SK-MEL-5 (cell line): ENCODE measurements around the gene TST. TPM values are rescaled to one million over a fixed set of nuclear protein-coding genes. Genes with fewer than 3 reads are reported as not detected.

Experiments used
- DNase-seq: peaks from one replicate; pipeline ENCODE4 v3.0.0-alpha.2; 2016; ENCODE audit warnings: low read depth, low spot score
- in situ Hi-C: cut with HindIII; loops from 2 replicates; pipeline ENCODE4 v1.10.0; 2016; ENCODE audit warnings: low sequenced_read_pairs, high pct_unique_total_duplicates, low pct_unique_long_range_greater_than_20kb
- total RNA-seq: library from RNA; depleted of rRNA; stranded (reverse); fragments of >200 nt; shearing (Covaris generic); gene quantifications from 2 replicates; pipeline ENCODE4 v1.2.3, GENCODE V29; 2014

The TST gene
- total RNA-seq, 1 experiment from 2014 or later: 26.0 TPM

GRCh38 chr22:37057796-37058510 is 38.7 kb upstream of the TST start:
- in situ Hi-C loops: loop anchor here (25.0 kb wide), 1 partner anchor 129 kb away; the partner anchor contains the start of gene C1QTNF6
- DNase-seq: no peak

DNA sequence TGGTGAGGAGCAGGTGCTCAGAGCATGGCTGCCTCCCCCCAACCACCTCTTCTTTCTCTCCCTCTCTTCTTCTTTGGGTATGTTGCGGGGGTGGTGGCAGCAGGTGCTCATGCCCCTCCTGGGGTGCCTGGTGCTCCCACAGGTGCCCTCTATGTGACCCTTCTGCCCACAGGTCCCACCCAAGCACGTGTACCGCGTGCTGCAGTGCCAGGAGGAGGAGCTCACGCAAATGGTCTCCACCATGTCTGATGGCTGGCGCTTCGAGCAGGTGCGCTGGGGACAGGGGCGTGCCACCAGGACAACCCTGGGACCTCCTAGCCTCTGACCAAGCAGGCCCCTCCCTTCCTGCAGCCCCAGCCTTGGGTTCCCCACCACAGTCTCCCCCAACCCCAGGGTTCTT is 38.0 kb upstream of the TST start:
- no peak for DNase-seq

DNA sequence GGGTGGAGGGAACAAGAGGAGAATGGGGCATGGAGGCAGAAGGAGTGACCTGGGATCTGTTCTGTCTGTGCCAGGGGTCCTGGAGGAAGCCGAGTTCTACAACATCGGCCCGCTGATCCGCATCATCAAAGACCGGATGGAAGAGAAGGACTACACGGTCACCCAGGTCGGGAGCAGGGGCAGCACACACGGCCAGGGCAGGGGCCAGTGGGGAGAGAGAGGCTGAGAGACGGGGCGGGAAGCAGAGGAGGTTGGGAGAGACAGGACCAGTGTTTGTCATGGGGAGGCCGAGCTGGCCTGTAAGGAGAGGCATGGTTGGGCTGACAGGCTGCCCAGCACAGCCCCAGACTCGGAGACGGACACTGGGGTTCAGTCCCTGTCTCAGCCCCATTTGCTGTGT is 37.0 kb upstream of the TST start:
- in situ Hi-C loops: loop anchor here (25.0 kb wide), 1 partner anchor 131 kb away; the partner anchor contains the start of gene C1QTNF6
- DNase-seq: no peak

More for the DNA sequence above, 38.0 kb upstream of the TST start:
- in situ Hi-C loops: loop anchor here (25.0 kb wide), 1 partner anchor 130 kb away; the partner anchor contains the start of gene C1QTNF6

DNA sequence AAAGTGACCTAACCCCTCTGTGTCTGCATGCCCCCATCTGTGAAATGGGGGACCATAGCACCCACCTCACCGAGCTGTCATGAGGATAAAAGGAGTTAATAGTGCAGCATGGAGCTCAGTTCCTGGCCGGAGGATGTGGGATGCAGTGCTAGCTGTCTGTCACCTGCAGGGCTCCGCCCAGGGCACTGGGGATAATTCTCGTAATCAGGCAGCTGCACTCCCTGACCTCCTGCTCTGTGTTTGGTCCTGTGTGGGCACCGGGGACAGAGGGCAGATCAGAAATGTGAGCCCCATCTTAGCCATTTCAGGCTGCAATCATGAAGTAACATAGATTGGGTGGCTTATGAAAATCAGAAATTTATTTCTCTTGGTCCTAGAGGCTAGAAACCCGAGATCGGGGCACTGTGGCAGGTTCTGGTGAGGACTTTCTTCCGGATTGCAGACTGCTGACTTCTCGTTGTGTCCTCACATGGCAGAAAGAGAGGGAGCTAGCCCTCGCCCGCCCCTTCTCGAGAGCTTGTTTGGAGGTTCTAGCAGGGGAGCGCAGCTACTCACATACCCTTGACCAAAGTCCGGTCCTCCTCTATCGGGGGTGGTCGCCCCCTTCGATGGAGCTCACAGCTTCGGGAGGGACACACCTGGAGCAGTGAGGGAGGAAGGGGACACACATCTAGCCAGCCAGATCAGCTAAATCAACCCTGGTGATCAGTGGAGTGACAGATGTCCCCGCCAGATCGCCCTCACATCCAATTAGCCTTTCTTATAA is 35.5 kb upstream of the TST start:
- no peak for DNase-seq
- in situ Hi-C loops: loop anchor here (25.0 kb wide), 1 partner anchor 133 kb away; the partner anchor contains the start of gene C1QTNF6

DNA sequence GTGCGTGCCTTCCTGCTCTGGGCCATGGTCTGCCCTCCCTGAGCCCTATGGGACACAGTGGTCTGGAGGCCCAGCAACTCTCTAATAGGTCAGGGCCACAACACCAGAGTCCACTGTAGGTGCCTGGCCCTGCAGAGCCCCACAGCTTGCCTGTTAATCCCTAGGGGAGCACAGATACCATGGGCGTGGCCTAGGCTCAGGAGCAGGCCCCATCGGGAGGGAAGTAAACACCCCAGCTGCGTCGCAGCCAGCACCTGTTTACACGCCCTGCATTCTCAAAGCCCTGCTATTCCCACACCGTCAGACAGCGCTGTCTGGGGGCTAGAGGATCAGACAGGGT is 34.8 kb upstream of the TST start:
- no peak for DNase-seq
- in situ Hi-C loops: loop anchor here (25.0 kb wide), 1 partner anchor 133 kb away; the partner anchor contains the start of gene C1QTNF6

- DNase-seq: no peak
- in situ Hi-C loops: loop anchor here (25.0 kb wide), 1 partner anchor 134 kb away; the partner anchor contains the start of gene C1QTNF6
Observed at GRCh38 chr22:37053310-37054055, 34.2 kb upstream of the TST start.

GRCh38 chr22:37052386-37053309 is 33.4 kb upstream of the TST start:
- in situ Hi-C loops: loop anchor here (25.0 kb wide), 1 partner anchor 135 kb away; the partner anchor contains the start of gene C1QTNF6
- DNase-seq: no peak

DNA sequence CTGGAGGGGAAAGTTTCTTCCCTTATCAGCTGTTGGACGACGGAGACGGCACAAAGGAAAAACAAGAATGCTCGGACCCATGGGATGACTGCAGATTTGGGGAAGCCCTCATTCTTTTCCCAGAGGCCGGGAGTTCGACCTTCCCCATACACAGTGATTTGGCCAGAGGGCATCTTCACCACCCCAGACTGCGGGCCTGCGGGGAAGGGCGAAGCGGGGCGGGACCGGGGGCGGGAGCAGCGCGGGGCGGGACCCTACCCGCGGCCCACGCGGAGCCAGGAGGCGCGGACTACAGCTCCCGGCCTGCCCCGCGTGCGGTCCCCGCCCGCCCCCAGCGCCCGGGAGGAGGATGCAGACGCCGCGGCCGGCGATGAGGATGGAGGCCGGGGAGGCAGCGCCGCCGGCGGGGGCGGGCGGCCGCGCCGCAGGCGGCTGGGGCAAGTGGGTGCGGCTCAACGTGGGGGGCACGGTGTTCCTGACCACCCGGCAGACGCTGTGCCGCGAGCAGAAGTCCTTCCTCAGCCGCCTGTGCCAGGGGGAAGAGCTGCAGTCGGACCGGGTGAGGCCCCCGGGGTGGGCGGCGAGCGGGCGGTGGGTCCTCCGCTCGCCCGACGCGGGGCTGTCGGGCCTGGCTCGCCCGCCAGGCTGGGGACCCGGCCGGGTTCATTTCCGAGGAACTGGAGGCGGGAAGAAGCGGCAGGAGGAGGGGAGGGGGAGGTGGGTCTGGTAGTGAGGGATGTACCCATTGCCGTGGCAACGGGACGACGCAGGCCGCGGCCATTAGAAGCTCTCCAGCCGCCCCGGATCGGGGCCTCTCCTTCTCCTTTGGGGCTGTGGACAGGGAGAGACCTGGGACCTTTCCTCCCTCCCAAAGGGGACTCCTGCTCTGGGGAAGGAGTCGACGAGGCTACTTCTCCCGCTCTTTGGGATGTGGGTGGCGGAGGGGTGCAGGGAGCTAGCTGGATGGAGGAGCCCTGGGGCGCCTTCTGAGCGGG is 32.4 kb upstream of the TST start, which contains the start of gene KCTD17:
KCTD17 (plus strand) TSS at position 352 of the 995 bp plus-strand sequence; CDS start at position 371, 19 bp downstream.
- peak; percentile 67 for DNase-seq
- in situ Hi-C loops: loop anchor here (25.0 kb wide), 1 partner anchor 136 kb away; the partner anchor contains the start of gene C1QTNF6

GRCh38 chr22:37050913-37051312 is 31.7 kb upstream of the TST start:
- in situ Hi-C loops: loop anchor here (25.0 kb wide), 1 partner anchor 136 kb away; the partner anchor contains the start of gene C1QTNF6
- no peak for DNase-seq

GRCh38 chr22:37049224-37049623 is 30.0 kb upstream of the TST start:
- DNase-seq: no peak
- in situ Hi-C loops: no loop called here

- no peak for DNase-seq
- in situ Hi-C loops: no loop called here
Observed at GRCh38 chr22:37048133-37048532, 28.9 kb upstream of the TST start.

DNA sequence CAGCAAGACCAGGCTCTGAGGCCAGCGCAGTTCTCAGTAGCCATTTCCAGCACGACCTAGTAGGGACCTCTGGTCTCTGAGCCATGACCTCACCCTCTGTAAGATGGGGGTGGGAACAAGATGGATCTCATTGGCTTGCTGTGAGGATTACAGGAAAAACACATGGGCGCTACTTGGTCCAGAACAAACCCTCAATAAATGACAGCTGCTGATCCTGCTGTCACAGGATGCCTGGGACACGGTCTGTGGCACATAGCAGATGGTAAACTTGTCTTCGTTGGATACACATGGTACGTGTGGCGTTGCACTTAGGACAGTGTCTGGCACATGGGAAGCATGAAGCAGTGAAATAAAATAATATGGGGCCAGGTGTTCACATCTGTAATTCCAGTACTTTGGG is 27.8 kb upstream of the TST start:
- DNase-seq: no peak

DNA sequence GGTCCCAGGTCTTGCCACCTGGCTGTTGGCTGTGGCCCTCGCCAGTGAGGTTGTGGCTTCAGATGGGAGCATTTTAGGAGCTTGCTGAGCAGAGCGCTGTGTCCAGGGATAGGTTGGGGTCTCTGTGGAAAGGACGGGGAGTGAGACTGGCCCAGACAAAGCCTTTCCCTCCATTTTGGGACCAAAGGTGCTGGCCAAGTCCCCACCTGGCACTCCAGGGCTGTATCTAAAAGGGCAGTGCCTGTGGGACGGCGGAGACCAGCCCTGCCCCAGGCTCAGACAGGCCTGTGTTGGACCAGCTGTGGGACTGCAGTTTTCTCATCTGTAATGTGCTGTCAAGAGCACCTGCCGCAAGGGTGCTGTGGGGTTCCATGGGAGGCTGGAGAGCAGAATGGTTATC is 27.3 kb upstream of the TST start:
- DNase-seq: no peak
- in situ Hi-C loops: no loop called here

More for the DNA sequence above, 27.8 kb upstream of the TST start:
- in situ Hi-C loops: no loop called here

DNA sequence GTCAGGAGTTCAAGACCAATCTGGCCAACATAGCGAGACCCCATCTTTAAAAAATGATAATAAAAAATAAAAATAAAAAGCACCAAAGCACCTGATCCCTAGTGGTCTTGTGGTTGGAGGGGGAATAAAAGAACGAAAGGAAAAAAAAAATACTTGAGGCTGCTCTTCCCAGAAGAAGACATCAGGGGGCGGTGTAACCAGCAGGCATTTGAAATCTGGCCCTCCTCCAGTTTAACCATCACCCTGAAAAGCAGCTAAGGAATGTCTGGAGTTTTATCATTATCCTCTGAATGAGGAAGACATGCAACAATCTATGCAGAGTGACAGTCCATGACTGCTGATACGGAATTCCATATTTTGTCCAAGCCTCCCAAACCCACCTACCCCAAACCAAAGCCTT is 26.7 kb upstream of the TST start:
- in situ Hi-C loops: no loop called here
- DNase-seq: peak; percentile 52
